ENCODE data around the gene BRSK2. TPM values are rescaled to one million over a fixed set of nuclear protein-coding genes. Genes with fewer than 3 reads are reported as not detected.

BRSK2 gene
- polyA plus RNA-seq, 2 donors, result 0.90 to 1.1 TPM

- no peaks in the 10 kb centered on the region for H3K9me3 ChIP-seq (ENCODE audit: control insufficient read depth in 2 of 2, insufficient read depth in 1 of 2, low read depth in 1 of 2, low read length in 1 of 2)
- peaks cover 27 to 29% of the 10 kb centered on the region in 2 donors for H3K4me1 ChIP-seq (ENCODE audit: control insufficient read depth in 2 of 2, insufficient read depth in 2 of 2, low read length in 1 of 2)
- peaks cover 0 to 15% of the 10 kb centered on the region in 2 donors for H3K36me3 ChIP-seq (ENCODE audit: control insufficient read depth in 2 of 2, insufficient read depth in 2 of 2, low read length in 1 of 2)
- H3K27me3 ChIP-seq (ENCODE audit: control insufficient read depth in 1 of 2, insufficient read depth in 2 of 2, low read length in 2 of 2), result no peaks in the 10 kb centered on the region
- 50 to 60% methylated on average over 14 of the region's 14 CpGs for WGBS, 2 donors
- H3K4me3 ChIP-seq (ENCODE audit: low read depth in 1 of 2, low read length in 2 of 2), result no peak overlapping the region
- peak overlapping the region in 1 of 2 donors; percentile 53 for H3K27ac ChIP-seq (ENCODE audit: low read depth in 2 of 2, low read length in 1 of 2)
These were observed 114.0 kb downstream of the BRSK2 start for GRCh38 chr11:1503708-1504104.

- Histone ChIP-seq H3K27ac (ENCODE audit: low read depth in 2 of 2, low read length in 1 of 2) (no peak overlapping the region), H3K4me3 (ENCODE audit: low read depth in 1 of 2, low read length in 2 of 2) (no peak overlapping the region), H3K4me1 (ENCODE audit: control insufficient read depth in 2 of 2, insufficient read depth in 2 of 2, low read length in 1 of 2) (peaks cover 27 to 29% of the 10 kb centered on the region in 2 donors), H3K27me3 (ENCODE audit: control insufficient read depth in 1 of 2, insufficient read depth in 2 of 2, low read length in 2 of 2) (no peaks in the 10 kb centered on the region), H3K9me3 (ENCODE audit: control insufficient read depth in 2 of 2, insufficient read depth in 1 of 2, low read depth in 1 of 2, low read length in 1 of 2) (no peaks in the 10 kb centered on the region), H3K36me3 (ENCODE audit: control insufficient read depth in 2 of 2, insufficient read depth in 2 of 2, low read length in 1 of 2) (peaks cover 0 to 18% of the 10 kb centered on the region in 2 donors)
- WGBS, 2 donors, result 72 to 79% methylated on average over 9 of the region's 9 CpGs
These were observed 114.4 kb downstream of the BRSK2 start for GRCh38 chr11:1504138-1504537.

DNA sequence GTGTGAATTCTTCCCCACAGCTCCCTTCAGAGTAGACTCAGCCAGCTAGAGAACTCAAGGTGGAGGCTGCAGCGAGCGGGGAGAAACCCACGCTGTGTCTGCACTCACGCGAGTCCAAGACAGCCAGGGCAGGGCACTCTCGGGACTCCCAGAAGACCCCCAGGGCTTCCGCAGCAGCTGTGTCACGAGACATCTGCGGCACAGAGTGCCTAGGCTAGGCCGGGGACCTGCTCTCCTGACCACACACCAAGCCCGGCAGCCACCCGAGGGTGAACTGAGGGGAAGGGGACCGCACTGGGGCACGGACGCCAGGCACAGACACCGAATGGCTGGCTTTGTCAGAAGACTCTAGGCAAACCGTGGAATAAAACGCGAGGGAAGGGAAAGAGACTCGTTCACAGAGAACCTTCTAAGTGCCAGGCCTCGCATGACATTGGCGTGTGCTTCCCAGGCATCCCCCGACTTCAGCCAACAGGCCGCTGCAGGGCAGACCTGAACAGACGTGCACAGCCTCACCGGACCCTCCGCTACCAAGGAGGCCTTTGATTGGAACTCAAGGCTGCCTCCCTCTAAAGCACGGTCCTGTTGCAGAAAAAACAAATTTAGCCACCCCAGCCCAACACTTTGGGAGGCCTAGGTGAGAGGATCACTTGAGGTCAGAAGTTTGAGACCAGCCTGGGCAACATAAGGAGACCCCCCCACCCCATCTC, 115.0 kb downstream of the BRSK2 start:
- WGBS, 2 donors, result 92% methylated on average over 28 of the region's 28 CpGs
- H3K27ac ChIP-seq (ENCODE audit: low read depth in 2 of 2, low read length in 1 of 2), result no peak overlapping the region
- H3K4me1 ChIP-seq (ENCODE audit: control insufficient read depth in 2 of 2, insufficient read depth in 2 of 2, low read length in 1 of 2), result peaks cover 27 to 29% of the 10 kb centered on the region in 2 donors
- no peaks in the 10 kb centered on the region for H3K27me3 ChIP-seq (ENCODE audit: control insufficient read depth in 1 of 2, insufficient read depth in 2 of 2, low read length in 2 of 2)
- no peak overlapping the region for H3K4me3 ChIP-seq (ENCODE audit: low read depth in 1 of 2, low read length in 2 of 2)
- peaks cover 0 to 13% of the 10 kb centered on the region in 2 donors for H3K36me3 ChIP-seq (ENCODE audit: control insufficient read depth in 2 of 2, insufficient read depth in 2 of 2, low read length in 1 of 2)
- H3K9me3 ChIP-seq (ENCODE audit: control insufficient read depth in 2 of 2, insufficient read depth in 1 of 2, low read depth in 1 of 2, low read length in 1 of 2), result no peaks in the 10 kb centered on the region

- 82 to 88% methylated on average over 11 of the region's 11 CpGs for WGBS, 2 donors
These were observed 115.7 kb downstream of the BRSK2 start for GRCh38 chr11:1505480-1505879.

DNA sequence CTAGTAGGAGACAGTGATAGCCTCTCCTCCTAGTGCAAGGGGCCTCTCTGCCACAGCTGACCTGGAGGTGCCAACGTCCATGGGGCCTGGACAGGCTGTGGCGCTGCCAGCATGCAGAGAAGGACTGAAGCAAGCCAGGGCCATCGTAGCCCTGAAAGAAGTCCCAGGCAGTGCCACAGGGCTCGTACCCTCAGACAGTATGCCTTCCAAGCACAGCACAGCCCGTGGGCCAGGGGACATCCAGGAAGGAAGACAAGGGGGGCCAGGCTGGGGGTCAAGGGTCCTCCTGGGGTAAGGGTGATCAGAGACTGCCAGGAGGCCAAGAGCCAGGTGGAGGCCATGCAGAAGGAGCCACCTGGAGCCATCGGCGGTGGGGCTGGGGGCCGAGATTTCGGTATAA, 117.2 kb downstream of the BRSK2 start:
- Histone ChIP-seq H3K4me1 (ENCODE audit: control insufficient read depth in 2 of 2, insufficient read depth in 2 of 2, low read length in 1 of 2) (peaks cover 18 to 22% of the 10 kb centered on the region in 2 donors), H3K27ac (ENCODE audit: low read depth in 2 of 2, low read length in 1 of 2) (no peak overlapping the region), H3K9me3 (ENCODE audit: control insufficient read depth in 2 of 2, insufficient read depth in 1 of 2, low read depth in 1 of 2, low read length in 1 of 2) (no peaks in the 10 kb centered on the region), H3K36me3 (ENCODE audit: control insufficient read depth in 2 of 2, insufficient read depth in 2 of 2, low read length in 1 of 2) (peaks cover 2 to 5% of the 10 kb centered on the region in 2 donors), H3K4me3 (ENCODE audit: low read depth in 1 of 2, low read length in 2 of 2) (no peak overlapping the region), H3K27me3 (ENCODE audit: control insufficient read depth in 1 of 2, insufficient read depth in 2 of 2, low read length in 2 of 2) (no peaks in the 10 kb centered on the region)
- WGBS, 2 donors, result 88 to 90% methylated on average over 9 of the region's 9 CpGs

More at GRCh38 chr11:1505480-1505879, 115.7 kb downstream of the BRSK2 start:
- H3K27ac ChIP-seq (ENCODE audit: low read depth in 2 of 2, low read length in 1 of 2), result no peak overlapping the region
- no peaks in the 10 kb centered on the region for H3K9me3 ChIP-seq (ENCODE audit: control insufficient read depth in 2 of 2, insufficient read depth in 1 of 2, low read depth in 1 of 2, low read length in 1 of 2)
- peaks cover 23 to 25% of the 10 kb centered on the region in 2 donors for H3K4me1 ChIP-seq (ENCODE audit: control insufficient read depth in 2 of 2, insufficient read depth in 2 of 2, low read length in 1 of 2)
- H3K36me3 ChIP-seq (ENCODE audit: control insufficient read depth in 2 of 2, insufficient read depth in 2 of 2, low read length in 1 of 2), result peaks cover 0 to 6% of the 10 kb centered on the region in 2 donors
- no peaks in the 10 kb centered on the region for H3K27me3 ChIP-seq (ENCODE audit: control insufficient read depth in 1 of 2, insufficient read depth in 2 of 2, low read length in 2 of 2)
- H3K4me3 ChIP-seq (ENCODE audit: low read depth in 1 of 2, low read length in 2 of 2), result no peak overlapping the region

DNA sequence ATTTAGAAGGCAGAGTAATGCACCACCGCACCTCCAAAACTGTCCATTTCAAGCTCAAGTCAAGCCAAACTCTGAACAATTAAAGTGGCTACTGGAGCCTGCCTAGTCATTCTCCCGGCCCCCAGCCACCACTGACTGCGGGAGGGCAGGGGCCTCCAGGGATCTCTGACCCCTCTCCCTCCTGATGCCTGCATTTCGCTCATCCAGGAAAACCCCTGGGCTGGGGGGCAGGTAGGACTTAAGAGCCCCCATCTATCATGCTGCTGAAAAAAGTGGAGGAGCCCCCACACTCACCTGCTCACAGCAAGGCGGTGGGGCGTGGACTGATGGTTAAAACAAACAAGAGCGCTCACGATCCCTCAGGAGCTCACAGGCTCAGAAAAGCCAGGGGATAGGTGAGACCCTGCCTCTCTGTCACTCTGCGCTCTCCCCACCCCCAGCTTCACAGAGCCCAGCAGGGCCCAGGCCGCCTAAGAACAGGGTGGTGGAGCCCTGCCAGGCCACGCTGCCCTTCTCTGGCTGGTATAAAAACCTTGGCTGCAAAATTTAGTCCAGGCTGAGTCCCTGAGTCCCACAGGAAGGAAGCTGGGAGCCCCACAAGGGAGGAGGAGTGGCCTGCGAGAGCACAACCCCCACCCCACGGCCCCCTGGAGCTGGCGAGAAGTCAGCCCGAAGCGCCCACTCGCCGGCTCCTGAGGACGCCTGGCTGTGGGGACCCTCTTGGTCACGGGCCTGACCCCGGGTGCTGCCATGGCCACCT, 117.8 kb downstream of the BRSK2 start:
- Histone ChIP-seq H3K27ac (ENCODE audit: low read depth in 2 of 2, low read length in 1 of 2) (no peak overlapping the region), H3K4me1 (ENCODE audit: control insufficient read depth in 2 of 2, insufficient read depth in 2 of 2, low read length in 1 of 2) (peaks cover 16 to 20% of the 10 kb centered on the region in 2 donors), H3K27me3 (ENCODE audit: control insufficient read depth in 1 of 2, insufficient read depth in 2 of 2, low read length in 2 of 2) (no peaks in the 10 kb centered on the region), H3K36me3 (ENCODE audit: control insufficient read depth in 2 of 2, insufficient read depth in 2 of 2, low read length in 1 of 2) (peaks cover 2 to 5% of the 10 kb centered on the region in 2 donors), H3K9me3 (ENCODE audit: control insufficient read depth in 2 of 2, insufficient read depth in 1 of 2, low read depth in 1 of 2, low read length in 1 of 2) (no peaks in the 10 kb centered on the region), H3K4me3 (ENCODE audit: low read depth in 1 of 2, low read length in 2 of 2) (no peak overlapping the region)
- WGBS, 2 donors, result 70 to 72% methylated on average over 21 of the region's 21 CpGs

- Histone ChIP-seq H3K9me3 (ENCODE audit: control insufficient read depth in 2 of 2, insufficient read depth in 1 of 2, low read depth in 1 of 2, low read length in 1 of 2) (no peaks in the 10 kb centered on the region), H3K4me3 (ENCODE audit: low read depth in 1 of 2, low read length in 2 of 2) (no peak overlapping the region), H3K36me3 (ENCODE audit: control insufficient read depth in 2 of 2, insufficient read depth in 2 of 2, low read length in 1 of 2) (peaks cover 2 to 7% of the 10 kb centered on the region in 2 donors), H3K27me3 (ENCODE audit: control insufficient read depth in 1 of 2, insufficient read depth in 2 of 2, low read length in 2 of 2) (no peaks in the 10 kb centered on the region), H3K27ac (ENCODE audit: low read depth in 2 of 2, low read length in 1 of 2) (no peak overlapping the region), H3K4me1 (ENCODE audit: control insufficient read depth in 2 of 2, insufficient read depth in 2 of 2, low read length in 1 of 2) (peaks cover 10 to 14% of the 10 kb centered on the region in 2 donors)
- 73 to 84% methylated on average over 15 of the region's 15 CpGs for WGBS, 2 donors
These were observed 118.8 kb downstream of the BRSK2 start for GRCh38 chr11:1508491-1508891.

DNA sequence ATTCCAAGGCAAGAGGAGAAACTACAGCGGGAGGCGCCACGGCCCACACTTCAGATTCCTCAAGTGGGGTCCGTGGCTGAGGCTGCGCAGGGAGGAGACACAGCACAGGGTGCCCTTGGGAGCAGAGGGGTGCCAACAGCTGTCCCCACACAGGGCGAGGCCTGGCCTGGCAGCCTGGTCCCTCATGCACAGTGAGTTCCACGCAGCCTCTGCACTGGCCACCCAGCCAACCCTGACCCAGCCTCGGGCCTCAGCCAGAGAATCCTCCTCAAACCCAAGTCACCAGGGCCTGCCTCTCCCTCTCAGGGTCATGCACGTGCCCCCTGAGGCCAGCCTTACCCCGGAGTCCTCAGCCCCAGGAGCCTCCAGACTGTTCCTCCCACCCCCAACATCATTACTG, 119.3 kb downstream of the BRSK2 start:
- H3K27me3 ChIP-seq (ENCODE audit: control insufficient read depth in 1 of 2, insufficient read depth in 2 of 2, low read length in 2 of 2), result no peaks in the 10 kb centered on the region
- no peak overlapping the region for H3K4me3 ChIP-seq (ENCODE audit: low read depth in 1 of 2, low read length in 2 of 2)
- no peaks in the 10 kb centered on the region for H3K9me3 ChIP-seq (ENCODE audit: control insufficient read depth in 2 of 2, insufficient read depth in 1 of 2, low read depth in 1 of 2, low read length in 1 of 2)
- no peak overlapping the region for H3K27ac ChIP-seq (ENCODE audit: low read depth in 2 of 2, low read length in 1 of 2)
- peaks cover 7 to 12% of the 10 kb centered on the region in 2 donors for H3K4me1 ChIP-seq (ENCODE audit: control insufficient read depth in 2 of 2, insufficient read depth in 2 of 2, low read length in 1 of 2)
- WGBS, 2 donors, result 86 to 90% methylated on average over 10 of the region's 10 CpGs
- peaks cover 2 to 11% of the 10 kb centered on the region in 2 donors for H3K36me3 ChIP-seq (ENCODE audit: control insufficient read depth in 2 of 2, insufficient read depth in 2 of 2, low read length in 1 of 2)

DNA sequence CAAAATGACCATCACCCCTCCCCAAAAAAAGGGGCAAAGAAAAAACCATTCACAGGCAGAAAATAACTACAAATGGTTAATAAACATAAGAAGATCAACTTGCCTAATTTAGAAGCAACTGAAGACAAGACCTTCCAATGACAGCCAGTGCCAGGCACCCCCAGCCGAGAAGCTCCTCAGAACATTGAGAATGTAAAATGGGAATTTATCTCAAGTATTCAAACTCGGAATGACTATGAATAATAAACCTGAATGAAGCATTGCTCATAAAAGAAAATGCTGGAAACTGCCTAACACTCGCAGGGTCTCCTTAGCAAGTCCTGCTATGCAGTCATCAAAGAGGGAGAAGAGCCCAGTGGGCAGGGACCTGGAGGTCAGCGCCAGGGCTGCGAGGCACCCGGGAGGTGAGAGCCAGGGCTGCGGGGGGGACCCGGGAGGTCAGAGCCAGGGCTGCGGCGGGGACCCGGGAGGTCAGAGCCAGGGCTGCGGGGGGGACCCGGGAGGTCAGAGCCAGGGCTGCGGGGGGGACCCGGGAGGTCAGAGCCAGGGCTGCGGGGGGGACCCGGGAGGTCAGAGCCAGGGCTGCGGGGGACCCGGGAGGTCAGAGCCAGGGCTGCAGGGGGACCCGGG, 120.0 kb downstream of the BRSK2 start:
- no peaks in the 10 kb centered on the region for H3K9me3 ChIP-seq (ENCODE audit: control insufficient read depth in 2 of 2, insufficient read depth in 1 of 2, low read depth in 1 of 2, low read length in 1 of 2)
- H3K4me1 ChIP-seq (ENCODE audit: control insufficient read depth in 2 of 2, insufficient read depth in 2 of 2, low read length in 1 of 2), result peaks cover 7% of the 10 kb centered on the region in 2 donors
- no peak overlapping the region for H3K4me3 ChIP-seq (ENCODE audit: low read depth in 1 of 2, low read length in 2 of 2)
- H3K27ac ChIP-seq (ENCODE audit: low read depth in 2 of 2, low read length in 1 of 2), result no peak overlapping the region
- peaks cover 2 to 12% of the 10 kb centered on the region in 2 donors for H3K36me3 ChIP-seq (ENCODE audit: control insufficient read depth in 2 of 2, insufficient read depth in 2 of 2, low read length in 1 of 2)
- H3K27me3 ChIP-seq (ENCODE audit: control insufficient read depth in 1 of 2, insufficient read depth in 2 of 2, low read length in 2 of 2), result no peaks in the 10 kb centered on the region
- WGBS, 2 donors, result 84 to 85% methylated on average over 12 to 20 of the region's 20 CpGs

Measured in esophagus (tissue), 2 donors.